Retinal pigment epithelial cell (primary cell): Measurements from ENCODE around the gene CD47.

Experiments
- DNase-seq: peaks from one replicate; pipeline ENCODE4 v3.0.0-alpha.2; 2010; ENCODE audit warnings: low read depth
- H3K4me3 ChIP-seq: 2 replicates; pipeline ENCODE4 v1.5.1; 2011; ENCODE audit warnings: mild to moderate bottlenecking, low read length, control low read depth, moderate library complexity
- TF ChIP-seq, protein P1 (sequence below): conservative IDR thresholded peaks from 2 replicates; pipeline ENCODE4 v1.5.1; 2011; ENCODE audit warnings: low read depth, low read length, control low read depth, inconsistent platforms

The CD47 gene

DNA sequence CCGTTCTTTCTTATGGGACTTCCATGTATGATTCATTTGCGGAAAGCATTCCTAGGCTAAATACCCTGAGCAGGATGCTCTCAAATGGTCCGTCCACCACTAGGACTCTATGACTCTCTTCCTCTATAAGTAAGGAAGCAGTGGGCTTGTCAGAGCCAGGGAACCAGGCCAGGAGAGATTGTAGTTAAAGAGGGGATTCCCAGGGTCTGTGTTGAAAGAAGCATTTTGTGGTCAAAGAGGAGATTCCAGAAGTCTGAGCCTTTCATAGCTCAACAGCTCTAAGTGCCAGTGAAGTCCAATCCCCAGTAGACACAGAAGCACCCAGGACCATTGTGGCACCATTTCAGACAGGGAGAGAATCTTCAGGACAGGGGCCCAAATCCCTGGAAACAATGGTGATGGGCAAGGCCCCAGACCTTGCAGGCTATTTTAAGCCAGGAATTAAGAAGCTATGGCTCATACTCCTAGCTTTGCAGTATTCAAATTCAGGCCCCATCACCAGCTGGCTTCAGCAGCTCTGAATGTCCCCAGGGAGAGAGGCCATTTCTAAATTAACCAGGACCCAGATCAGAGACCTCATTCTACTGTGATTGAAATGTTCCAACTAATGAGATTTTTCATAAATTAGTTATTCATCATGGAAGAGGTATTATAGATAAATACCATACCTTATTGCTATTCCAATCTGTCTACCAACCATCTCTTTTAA lies 81.7 kb downstream of the CD47 start:
- TF ChIP-seq, protein P1, sequence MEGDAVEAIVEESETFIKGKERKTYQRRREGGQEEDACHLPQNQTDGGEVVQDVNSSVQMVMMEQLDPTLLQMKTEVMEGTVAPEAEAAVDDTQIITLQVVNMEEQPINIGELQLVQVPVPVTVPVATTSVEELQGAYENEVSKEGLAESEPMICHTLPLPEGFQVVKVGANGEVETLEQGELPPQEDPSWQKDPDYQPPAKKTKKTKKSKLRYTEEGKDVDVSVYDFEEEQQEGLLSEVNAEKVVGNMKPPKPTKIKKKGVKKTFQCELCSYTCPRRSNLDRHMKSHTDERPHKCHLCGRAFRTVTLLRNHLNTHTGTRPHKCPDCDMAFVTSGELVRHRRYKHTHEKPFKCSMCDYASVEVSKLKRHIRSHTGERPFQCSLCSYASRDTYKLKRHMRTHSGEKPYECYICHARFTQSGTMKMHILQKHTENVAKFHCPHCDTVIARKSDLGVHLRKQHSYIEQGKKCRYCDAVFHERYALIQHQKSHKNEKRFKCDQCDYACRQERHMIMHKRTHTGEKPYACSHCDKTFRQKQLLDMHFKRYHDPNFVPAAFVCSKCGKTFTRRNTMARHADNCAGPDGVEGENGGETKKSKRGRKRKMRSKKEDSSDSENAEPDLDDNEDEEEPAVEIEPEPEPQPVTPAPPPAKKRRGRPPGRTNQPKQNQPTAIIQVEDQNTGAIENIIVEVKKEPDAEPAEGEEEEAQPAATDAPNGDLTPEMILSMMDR: no peak
- H3K4me3 ChIP-seq: no peak overlapping the region
- DNase-seq: no peak

DNA sequence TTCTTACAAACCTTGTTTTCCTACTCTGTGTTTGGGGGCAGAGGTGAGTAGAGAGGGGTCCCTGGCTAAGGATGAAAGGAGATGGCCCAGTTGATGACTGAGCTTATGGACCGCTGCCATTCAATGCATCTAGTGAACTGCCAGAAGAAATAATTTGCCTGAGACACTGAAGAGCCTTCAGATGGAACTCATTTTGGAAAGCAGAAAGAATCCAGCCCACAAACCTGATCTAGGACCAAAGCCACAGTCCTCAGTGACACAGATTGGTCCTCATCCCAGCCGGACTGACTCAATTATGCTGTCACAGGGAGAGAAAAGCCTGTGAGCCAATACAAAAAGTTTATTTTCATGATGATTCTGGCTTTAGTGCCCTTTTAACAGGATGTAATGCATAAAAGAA lies 82.7 kb downstream of the CD47 start:
- TF ChIP-seq, protein P1: no peak
- no peak for DNase-seq
- no peak overlapping the region for H3K4me3 ChIP-seq

DNA sequence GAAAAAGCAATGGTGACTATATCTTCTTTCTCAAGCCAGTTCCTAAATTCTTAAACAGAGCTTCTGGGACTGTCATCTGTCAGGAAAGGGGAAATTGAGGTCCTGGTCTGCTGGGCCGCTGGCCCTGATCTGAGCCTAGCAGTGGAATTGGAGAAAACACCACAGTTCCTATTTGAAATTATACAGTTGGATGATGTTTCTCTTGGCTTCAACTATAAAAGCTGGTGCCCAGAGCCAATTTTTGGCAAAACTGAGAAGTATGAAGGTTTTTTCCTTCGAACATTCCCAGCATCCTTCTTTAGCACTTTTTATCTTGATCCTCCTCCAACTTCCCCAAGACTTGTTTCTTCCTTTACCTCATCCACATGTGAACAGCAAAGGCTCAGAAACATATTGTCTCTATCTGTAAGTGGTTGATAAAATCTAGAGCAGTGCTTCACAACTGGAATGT lies 83.9 kb downstream of the CD47 start:
- TF ChIP-seq, protein P1: no peak
- no peak for DNase-seq
- H3K4me3 ChIP-seq: no peak overlapping the region

DNA sequence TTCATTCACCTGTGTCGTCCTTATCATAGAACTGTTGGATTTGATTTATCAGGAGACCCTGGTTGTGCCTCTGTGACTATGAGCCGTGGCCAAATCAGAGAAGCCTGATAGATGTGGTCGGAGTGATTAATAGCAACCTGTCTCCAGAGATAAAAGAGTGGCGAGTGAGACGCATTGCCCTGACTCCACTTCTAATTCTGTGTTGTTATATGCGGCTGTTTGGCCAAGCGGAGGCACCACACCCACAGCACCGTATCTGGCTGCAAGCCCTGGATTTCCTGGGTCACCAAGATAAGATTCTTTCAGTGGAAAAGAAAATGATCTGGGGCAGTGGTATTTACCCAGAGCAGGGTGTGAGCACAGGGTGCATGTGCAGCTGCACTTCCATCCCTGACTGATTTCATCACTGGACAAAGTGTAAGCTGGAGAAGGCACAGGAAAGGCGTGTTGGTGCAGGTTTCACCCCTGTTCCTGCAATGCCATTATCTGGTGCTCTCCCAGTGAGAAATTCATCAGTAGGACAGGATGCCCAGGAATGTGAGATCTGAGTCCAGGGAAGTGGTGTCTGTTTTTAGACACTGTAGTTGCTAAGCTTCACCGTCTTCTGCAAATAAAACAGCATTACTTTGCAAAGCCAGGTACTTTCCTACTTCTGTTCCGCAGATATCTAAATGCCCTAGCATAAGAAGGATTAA lies 84.6 kb downstream of the CD47 start:
- DNase-seq: no peak
- H3K4me3 ChIP-seq: no peak overlapping the region
- TF ChIP-seq, protein P1: no peak

DNA sequence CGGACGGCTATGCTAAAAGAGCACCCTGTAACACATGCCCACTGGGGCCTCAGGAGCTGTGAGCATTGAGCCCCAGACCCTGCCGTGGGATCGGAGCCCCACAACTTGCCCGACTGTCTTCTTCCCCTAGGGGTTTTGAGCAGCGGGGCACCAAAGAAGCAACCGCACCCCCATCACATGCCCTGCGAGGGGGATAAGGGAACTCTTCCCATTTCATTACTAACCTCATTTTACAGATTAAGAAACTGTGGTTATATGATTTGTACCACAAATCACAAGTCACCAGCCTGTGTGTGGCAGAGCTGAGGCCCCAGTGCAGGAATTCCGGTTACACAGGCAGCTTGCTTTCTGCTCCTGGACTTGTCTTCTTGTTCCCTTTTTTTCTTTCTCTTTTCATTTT lies 86.2 kb downstream of the CD47 start:
- DNase-seq: no peak
- TF ChIP-seq, protein P1: no peak
- H3K4me3 ChIP-seq: no peak overlapping the region

DNA sequence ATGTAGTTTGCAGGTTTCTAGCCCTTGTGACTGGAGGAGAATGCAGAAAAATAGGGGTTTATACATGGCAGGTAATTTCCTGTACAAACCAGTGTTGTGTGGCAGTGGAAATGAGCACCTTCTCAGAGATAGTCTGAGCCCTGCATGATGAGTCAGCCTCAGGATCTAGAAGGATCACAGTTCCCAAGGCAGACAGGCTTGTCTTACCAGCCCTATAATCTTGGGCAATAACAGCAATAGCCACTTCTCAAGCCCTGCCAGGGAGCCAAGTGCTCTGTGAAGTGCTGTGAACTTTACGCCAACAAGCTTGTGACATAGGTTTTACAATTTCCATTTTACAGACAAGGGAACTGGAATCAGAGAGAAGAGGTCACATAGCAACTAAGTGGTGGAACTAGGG lies 89.4 kb downstream of the CD47 start:
- TF ChIP-seq, protein P1: no peak
- no peak for DNase-seq

More for the DNA sequence above, 89.4 kb downstream of the CD47 start:
- H3K4me3 ChIP-seq: no peak overlapping the region
